HK-2 (cell line): Measurements from ENCODE around the gene DPM3.

ENCODE experiments used
- DNase-seq: peaks from one replicate; pipeline ENCODE4 v3.0.0-alpha.2; 2018; ENCODE audit not compliant: unreplicated experiment

DPM3 gene

DNA sequence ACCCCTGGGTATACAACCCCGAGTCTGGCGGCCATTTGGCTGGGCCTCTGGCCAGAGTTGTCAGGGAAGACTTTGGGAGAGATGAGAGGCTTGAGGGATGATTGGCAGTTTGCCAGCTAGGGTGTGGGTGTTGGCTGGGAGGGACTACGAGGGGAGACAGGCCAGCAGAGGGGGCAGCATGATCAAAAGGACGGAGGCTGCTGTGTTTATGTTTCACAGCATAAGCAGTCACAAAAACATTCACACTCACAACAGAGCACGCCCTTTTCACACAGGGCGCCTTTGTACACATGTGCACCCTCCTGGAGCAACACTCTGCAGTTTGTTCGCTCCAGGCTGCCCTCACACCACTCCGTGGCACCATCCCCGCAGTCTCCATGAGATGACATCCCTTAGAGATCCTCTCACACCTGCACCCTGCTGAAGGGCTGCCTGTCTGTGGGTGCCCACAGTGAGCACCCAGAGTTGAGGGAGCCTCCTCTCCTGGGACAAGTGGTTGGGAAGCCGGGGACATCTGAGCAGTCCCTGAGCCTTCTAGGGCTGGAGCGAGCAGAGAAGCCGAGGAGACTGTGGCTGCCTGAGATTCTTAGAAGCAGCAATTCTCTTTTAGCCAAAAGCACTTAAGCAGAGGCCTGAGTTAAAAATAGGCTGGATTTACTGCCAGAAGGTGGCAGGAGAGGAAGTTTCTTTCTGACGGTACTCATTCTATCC, 46.3 kb downstream of the DPM3 start:
- DNase-seq, result no peak

DNA sequence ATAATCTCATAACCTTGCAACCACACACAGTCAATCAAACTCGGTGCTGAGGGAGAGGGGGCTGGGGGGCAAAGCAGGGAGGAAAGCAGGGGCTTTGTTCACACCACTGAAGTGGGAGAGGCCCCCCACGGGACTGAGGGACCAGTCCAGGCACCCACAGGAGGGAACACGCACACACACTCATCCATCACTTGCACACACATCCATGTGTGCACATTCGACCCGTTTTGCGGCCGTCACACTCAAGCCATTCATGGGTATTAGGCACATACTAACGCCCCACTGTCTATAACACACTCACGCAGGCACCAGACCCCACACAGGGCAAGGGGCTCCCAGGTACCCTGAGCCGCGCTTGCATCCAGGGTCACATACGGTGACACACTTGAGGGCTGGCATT, 47.7 kb downstream of the DPM3 start:
- DNase-seq, result no peak

DNA sequence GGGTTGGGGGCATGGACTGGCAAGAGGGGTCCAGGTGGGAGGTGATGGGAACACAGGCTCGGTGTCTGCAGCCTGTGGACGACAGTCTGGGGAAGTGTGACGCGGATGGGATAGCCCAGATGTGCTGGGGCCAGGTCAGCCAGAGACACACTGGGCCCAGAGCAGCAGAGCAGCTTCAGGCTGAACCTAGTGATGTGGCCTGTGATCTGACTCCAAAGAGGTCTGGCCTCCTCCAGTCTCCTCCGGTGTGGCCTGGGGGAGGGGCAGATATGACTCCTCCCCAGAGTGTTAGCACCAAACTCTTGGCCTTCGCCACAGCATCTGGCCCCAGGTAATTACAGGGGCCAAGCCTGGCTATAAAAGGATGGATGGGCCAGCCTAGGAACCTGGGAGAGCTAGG, 48.2 kb downstream of the DPM3 start:
- DNase-seq, result no peak

DNA sequence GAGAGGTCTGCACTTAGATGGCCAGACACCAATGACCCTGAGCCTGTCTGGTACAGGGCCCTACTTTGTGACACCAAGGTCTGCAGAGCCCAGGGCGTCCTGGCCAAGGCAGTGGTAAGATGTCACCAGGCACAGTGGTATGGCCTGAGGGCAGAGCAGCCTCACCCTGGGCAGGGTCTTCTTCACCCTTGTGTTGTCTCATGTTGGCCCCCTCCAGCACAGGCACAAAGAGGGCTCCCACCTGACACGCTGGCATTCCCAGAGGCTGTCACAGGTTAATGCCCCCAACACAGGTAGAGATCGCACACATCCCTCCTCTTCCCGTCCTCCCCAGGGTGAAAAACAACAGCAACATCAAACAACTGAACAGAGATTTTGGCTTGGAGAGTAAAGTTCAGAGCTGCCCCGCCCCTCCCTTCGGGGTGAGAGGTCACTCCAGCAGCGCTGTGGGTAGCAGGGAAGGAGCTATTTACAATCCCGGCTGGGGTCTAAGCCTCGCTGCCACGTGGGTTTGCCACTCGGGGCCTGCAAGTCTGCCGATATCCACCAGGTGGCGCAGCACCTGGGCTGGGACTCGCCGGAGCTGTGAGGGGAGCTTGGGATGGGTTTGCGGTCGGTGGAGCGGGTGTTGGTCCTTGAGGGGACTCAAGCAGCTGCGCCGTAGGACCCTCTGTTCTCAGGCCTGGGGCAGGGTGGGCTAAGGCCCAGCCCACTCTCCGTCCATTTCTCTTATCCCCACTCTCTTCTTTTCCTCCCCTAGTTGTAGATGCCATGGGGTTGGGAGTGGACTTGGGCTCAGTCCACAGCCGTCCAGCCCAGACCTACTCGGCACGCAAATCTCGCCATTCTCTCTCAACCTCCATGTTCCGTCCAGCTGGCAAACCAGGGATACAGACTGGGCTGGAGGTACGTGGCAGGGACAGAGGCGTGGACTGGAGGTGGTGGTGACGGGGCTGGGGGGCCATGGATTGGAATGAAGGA, 49.0 kb downstream of the DPM3 start:
- peak; percentile 81 for DNase-seq
